GM12878 (cell line): ENCODE data around the gene LRP5.

Source experiments
- CBX3 ChIP-seq: fragments of 200-600 bp; sonication (generic); IDR thresholded peaks from 2 replicates; pipeline ENCODE4 v1.6.1; 2016; ENCODE audit warnings: low read depth, borderline replicate concordance
- CTCF ChIP-seq, 3 experiments: IDR thresholded peaks in 2 of 3; conservative IDR thresholded peaks in 1 of 3; 2 replicates each; pipeline ENCODE4 v1.5.1; 2011; ENCODE audit warnings: low read depth in 3 of 3, low read length in 3 of 3, mild to moderate bottlenecking in 3 of 3, control low read depth in 2 of 3, moderate library complexity in 2 of 3, inconsistent platforms in 1 of 3, mixed read lengths in 1 of 3; ENCODE audit not compliant: control insufficient read depth in 2 of 3, insufficient read depth in 1 of 3; ENCODE audit errors: extremely low read depth in 1 of 3
- EP300 ChIP-seq, 2 experiments: fragments of 150-350 bp in 1 of 2; IDR thresholded peaks; 2 replicates each; pipeline ENCODE4 v1.6.1; 2011 to 2012; ENCODE audit warnings: low read depth in 2 of 2, low read length in 2 of 2, borderline replicate concordance in 1 of 2, improper control_type of control experiment in 1 of 2, inconsistent platforms in 1 of 2; ENCODE audit not compliant: control insufficient read depth in 1 of 2
- MAX ChIP-seq: IDR thresholded peaks from 2 replicates; pipeline ENCODE4 v1.6.1; 2012; ENCODE audit warnings: low read depth, low read length, improper control_type of control experiment
- POLR2A ChIP-seq: IDR thresholded peaks from 2 replicates; pipeline ENCODE4 v1.6.1; 2011; ENCODE audit warnings: low read depth, mild to moderate bottlenecking, low read length
- POLR2AphosphoS2 ChIP-seq: IDR thresholded peaks from 2 replicates; pipeline ENCODE4 v1.6.1; 2011; ENCODE audit warnings: low read depth, mild to moderate bottlenecking, low read length, improper control_type of control experiment, moderate library complexity
- TAF1 ChIP-seq: IDR thresholded peaks from 2 replicates; pipeline ENCODE4 v1.6.1; 2011; ENCODE audit warnings: mild to moderate bottlenecking, low read depth, low read length, borderline replicate concordance
- YY1 ChIP-seq: IDR thresholded peaks from 2 replicates; pipeline ENCODE4 v1.6.1; 2011; ENCODE audit warnings: low read depth, mild to moderate bottlenecking, low read length
- ZNF274 ChIP-seq: IDR thresholded peaks from one replicate; pipeline ENCODE4 v1.8.0; 2011; ENCODE audit not compliant: insufficient read length, insufficient read depth
- TF ChIP-seq, protein P1 (sequence below): IDR thresholded peaks from 2 replicates; pipeline ENCODE4 v1.6.1; 2011; ENCODE audit warnings: borderline replicate concordance, low read depth, mild to moderate bottlenecking, moderate library complexity, low read length; ENCODE audit not compliant: insufficient read depth, poor library complexity, severe bottlenecking

DNA sequence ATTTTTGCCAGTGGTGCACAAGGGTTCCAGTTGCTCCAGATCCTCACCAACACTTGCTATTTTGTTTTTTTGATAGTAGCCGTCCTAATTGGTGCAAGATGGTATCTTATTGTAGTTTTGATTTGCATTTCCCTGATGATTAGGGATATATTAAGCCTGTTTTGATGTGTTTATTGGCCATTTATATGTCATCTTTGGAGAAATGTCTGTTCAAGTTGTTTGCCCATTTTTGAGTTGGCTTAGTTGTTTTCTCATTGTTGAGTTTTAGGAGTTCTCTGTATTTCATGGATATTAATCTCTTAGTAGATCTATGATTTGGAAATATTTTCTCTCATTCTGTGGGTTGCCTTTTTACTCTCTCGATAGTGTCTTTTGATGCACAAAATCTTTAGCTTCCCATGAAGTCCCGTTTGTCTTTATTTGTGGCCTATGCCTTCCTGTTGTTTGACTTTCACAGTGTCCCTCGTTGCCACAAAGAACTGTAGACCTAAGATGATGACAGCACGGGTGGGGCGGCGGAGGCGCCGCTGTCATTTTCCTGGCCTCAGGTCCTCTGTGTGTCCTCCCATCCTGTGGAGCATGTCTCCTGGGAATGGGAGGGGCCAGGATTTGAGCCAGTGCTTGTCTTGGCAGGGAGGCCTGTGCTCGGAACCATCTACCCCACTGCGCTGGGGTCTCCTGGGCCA, 33.5 kb downstream of the LRP5 start:
- TF ChIP-seq YY1: no peak
- TF ChIP-seq TAF1: no peak
- no peak for TF ChIP-seq ZNF274
- no peak for TF ChIP-seq CTCF (IDR thresholded peaks at IDR 0.05 in 2 of 3, conservative IDR thresholded peaks at IDR 0.05 in 1 of 3; ENCODE audit: control insufficient read depth in 2 of 3, extremely low read depth in 1 of 3, insufficient read depth in 1 of 3, low read depth in 3 of 3, low read length in 3 of 3)
- TF ChIP-seq POLR2AphosphoS2: no peak
- no peak for TF ChIP-seq POLR2A
- no peak for TF ChIP-seq MAX
- no peak for TF ChIP-seq EP300 (IDR thresholded peaks at IDR 0.05; ENCODE audit: borderline replicate concordance in 1 of 2, control insufficient read depth in 1 of 2, low read depth in 2 of 2, low read length in 2 of 2)
- TF ChIP-seq, protein P1, sequence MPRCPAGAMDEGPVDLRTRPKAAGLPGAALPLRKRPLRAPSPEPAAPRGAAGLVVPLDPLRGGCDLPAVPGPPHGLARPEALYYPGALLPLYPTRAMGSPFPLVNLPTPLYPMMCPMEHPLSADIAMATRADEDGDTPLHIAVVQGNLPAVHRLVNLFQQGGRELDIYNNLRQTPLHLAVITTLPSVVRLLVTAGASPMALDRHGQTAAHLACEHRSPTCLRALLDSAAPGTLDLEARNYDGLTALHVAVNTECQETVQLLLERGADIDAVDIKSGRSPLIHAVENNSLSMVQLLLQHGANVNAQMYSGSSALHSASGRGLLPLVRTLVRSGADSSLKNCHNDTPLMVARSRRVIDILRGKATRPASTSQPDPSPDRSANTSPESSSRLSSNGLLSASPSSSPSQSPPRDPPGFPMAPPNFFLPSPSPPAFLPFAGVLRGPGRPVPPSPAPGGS: no peak
- no peak for TF ChIP-seq CBX3
